ENCODE measurements around the gene DENND1A.

- TF ChIP-seq CTCF (IDR thresholded peaks at IDR 0.05; ENCODE audit: insufficient read depth, low read length, poor library complexity, severe bottlenecking) (no peak), EZH2phosphoT487 (conservative IDR thresholded peaks at IDR 0.05; ENCODE audit: low read length) (no peak)
Observed at GRCh38 chr9:123947326-123947725, 17.4 kb upstream of the DENND1A start.

Data from SU-DHL-6 (cell line).